Forelimb muscle (tissue), 1 donor: Measurements from ENCODE around the gene TNK2. TPM values are rescaled to one million over a fixed set of nuclear protein-coding genes. Genes with fewer than 3 reads are reported as not detected.
"Not testable (repeated sequence)": the region's sequence is repeated elsewhere in the genome, so short reads cannot be mapped to it uniquely, and the experiment has no call there.

Experiments
- DNase-seq: peaks from one replicate; pipeline ENCODE4 v3.0.0-alpha.2; 2013; ENCODE audit warnings: low read depth
- polyA plus RNA-seq: library from polyadenylated mRNA; unstranded; fragments of 120-200 nt; gene quantifications from one replicate; pipeline ENCODE4 v1.2.1, GENCODE V29; 2013; ENCODE audit not compliant: insufficient read length

Gene TNK2
- polyA plus RNA-seq, 1 donor = 139 TPM

DNA sequence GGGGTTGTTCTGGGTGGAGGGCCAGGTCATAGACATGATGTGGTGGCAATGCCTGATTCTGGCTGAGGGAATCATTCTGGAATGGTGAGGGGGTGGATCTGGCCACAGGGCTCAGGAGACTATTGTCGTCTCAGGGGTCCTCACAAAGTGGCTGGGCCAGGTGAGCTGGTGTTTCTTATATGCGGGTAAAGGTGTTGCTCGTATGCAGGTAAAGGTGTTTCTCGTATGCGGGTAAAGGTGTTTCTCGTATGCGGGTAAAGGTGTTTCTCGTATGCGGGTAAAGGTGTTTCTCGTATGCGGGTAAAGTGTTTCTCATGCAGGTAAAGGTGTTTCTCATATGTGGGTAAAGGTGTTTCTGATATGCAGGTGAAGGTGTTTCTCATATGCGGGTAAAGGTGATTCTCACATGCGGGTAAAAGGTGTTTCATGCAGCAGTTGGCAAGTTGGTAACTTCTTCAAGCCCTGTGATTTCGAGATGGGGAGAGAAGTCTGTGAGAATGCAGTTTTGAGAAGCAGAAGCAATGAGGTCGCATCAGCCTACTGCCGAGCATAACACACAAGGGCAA lies 86.1 kb downstream of the TNK2 start:
- no peak for DNase-seq

DNA sequence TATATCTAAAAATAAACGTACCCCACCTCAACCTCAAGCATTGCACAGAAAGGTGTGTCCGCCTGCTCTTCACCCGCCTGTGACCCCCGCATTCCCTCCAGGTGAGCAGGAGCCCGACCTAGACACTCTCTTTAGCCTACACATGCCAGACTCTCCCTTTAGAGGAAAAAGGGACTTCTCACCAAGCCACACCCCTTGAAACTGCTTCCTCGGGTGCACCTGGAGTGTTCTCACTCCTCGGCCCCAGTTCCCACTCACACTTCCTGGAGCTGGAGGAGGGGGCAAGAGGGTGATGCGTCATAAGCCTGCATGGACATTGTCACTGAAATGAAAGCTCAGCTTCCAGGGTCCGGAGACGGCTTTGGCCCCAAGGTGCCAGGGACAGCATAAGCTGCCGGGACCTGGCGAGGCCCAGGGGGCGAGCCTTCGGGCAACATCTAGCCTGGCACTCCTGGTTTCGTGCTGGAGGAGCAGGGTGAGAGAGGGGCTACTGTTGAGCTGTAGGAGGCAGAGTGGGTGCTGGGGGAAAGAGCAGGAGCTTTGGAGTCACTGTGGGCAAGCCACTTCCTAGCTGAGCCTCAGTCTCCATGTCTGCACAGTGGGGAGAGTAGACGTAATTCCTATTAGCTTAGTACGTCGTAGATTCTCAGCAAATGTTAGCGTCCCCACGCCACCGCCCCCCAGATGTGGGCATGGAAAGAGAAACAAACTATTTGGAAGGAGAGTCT lies 86.8 kb downstream of the TNK2 start:
- no peak for DNase-seq

DNA sequence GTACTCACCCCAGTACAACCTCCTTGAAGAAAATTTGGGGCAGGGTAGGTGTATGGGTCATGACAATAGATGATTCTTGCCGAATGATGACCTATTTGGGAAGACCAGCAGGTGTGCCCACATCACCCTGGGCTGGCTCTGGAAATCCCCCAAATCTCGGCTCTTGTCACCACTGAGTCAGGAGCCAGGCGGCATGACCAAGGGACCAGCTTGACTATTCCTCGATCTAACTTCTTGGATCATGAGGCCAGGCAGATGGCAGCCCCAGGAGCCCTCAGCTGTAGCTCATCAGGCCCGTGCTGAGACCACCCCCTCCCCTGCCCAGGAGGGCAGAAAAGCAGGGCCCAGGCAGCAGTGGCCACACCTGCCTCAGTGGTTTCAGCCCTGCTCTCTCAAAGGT lies 87.5 kb downstream of the TNK2 start:
- no peak for DNase-seq

DNA sequence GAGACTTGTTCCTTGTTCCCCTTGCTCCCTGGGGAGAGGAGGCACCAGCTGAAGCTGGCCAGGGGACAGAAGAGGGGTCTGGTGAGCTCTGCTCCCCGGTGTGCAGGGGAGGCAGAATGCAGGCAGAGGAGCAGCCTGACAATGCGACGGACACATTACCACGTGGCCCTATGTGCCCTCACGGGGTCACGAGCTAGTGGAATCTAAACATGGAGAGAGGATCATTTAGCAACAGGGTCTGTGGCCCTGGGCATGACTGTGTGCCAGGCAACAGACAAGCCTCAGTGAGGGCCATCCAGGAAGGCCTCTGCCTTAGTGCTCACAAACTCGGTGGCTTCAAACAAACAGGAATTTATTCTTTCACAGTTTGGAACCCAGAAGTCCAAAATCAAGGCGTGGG lies 88.2 kb downstream of the TNK2 start:
- no peak for DNase-seq

DNA sequence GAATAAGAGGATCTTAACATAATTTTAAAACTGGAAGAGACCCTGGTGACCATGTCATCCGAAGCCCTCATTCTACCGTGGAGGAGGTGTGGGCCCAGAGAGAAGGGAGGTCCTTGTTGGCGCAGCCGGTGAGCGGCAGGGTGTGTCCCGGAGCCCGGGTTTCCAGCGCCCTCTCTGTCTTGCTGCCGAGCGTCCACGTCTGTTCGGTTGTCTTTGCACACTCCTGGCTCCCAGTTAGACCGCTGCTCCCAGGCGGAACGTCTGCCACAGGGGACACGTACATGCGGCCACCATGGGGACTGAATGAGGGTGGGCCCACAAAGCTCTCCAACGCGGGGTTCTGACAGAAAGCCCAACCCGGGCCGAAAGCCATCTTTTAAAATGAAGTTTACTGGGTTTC lies 90.0 kb downstream of the TNK2 start:
- DNase-seq = no peak

DNA sequence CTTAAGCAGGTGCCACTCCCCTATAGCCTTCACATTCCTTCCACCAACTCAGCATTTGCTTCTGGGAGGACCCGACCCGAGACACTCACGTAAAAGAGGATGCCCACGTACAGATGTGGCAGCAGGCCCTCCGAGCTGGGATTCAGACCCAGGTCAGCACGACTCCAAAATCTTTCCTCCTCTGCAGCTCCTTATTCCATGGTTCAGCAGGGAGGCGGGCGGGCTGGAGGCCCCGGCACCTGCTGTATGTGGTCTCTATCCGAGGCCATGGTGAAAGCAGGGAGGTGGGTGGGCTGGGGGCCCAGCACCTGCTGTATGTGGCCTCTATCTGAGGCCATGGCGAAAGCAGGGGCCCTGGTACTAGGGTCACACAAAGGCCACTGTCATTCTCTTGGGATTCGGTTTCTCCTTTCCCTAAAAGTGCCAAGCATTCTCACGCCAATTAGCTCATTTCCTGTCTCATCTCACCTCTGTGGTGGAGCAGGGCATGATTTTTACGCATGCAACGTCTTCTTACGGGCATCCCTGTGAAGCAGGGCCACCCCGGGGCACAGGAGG lies 90.7 kb downstream of the TNK2 start:
- DNase-seq = no peak

DNA sequence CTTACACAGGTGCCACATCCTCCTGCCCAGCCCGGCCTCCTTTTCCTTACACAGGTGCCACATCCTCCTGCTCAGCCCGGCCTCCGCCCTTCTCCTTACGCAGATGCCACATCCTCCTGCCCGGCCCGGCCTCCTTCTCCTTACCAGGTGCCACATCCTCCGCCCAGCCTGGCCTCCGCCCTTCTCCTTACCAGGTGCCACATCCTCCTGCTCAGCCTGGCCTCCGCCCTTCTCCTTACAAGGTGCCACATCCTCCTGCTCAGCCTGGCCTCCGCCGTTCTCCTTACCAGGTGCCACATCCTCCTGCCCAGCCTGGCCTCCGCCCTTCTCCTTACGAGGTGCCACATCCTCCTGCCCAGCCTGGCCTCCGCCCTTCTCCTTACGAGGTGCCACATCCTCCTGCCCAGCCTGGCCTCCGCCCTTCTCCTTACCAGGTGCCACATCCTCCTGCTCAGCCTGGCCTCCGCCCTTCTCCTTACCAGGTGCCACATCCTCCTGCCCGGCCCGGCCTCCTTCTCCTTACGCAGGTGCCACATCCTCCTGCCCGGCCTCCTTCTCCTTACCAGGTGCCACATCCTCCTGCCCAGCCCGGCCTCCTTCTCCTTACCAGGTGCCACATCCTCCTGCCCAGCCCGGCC lies 92.0 kb downstream of the TNK2 start:
- DNase-seq = not testable (repeated sequence)

DNA sequence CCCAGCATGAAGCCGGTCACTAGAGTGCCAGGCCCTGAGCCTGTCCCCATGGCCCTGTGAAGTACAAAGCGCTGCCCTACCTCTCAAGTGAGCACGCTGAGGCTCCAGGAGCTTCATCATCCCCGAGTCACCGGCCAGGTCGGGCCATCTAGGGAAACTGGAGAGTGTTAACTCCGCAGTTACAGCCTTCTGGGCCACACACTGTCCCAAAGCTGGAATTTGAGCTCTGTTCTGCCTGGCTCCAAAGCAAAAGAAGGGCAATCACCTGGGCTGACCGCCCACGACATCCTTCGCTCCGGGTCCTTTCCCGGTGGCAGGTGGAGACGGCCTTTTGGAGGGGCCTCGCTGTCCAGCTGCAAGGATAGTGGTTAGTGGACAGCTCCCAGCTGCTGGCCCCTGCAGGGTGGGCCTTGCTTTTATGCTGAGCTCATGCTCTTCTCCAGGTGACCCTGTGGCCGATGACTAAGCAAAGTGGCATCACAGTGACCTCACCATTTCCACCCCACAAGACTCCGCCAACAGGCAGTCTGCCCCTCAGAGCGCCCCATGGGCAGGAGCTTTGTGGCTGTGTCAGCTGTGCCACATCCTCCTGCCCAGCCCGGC lies 93.1 kb downstream of the TNK2 start:
- DNase-seq = no peak

DNA sequence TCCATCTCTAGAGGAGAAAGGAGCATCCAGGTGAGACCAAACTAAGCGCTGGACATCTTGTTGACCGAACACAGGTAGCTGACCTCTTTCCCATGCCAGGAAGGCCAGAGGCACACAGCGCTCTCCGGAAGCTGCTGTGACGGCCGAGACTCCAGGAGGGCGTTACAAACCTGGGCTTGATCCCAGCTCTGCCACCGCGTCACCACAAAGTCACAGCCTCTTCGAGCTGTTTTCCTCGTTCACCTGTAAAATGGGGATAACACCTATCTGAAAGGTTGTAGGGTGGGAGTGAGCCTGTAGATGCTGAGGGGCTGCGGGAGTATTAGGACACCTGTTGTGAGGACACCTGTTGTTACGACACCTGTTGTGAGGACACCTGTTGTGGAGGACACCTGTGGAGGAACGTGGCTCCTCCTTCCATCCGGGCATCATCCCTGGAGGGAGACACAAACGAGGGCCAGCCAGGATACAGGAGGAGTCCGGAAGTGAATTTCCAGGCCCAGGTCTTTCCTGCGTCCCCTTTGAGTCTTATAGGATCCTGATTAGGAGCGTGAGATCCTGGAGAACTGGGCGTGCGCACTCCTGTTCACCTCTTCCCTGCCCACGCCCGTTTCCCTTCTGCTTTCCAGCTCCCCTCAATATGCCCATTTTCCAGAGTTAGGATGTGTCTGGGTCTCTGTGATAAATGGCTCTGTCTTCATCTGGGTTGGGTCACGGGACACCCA lies 94.3 kb downstream of the TNK2 start:
- no peak for DNase-seq

Other genes starting within 250 kb of the TNK2 start
- gene MUC20, start 187.6 kb downstream of the TNK2 start, polyA plus RNA-seq = 3.5 TPM
- gene MUC4, start 96.6 kb downstream of the TNK2 start, polyA plus RNA-seq = 0.53 TPM
- 58.9 TPM for gene TFRC, start 173.5 kb upstream of the TNK2 start, polyA plus RNA-seq